ENCODE data around the gene PPM1H. TPM values are rescaled to one million over a fixed set of nuclear protein-coding genes. Genes with fewer than 3 reads are reported as not detected.

PPM1H gene
- 0.23 and 1.3 TPM in 2 replicates for total RNA-seq (2013; cell fraction: nucleolus; rRNA removed)
- total RNA-seq (2014; rRNA removed) (0.51 and 0.54 TPM in 2 replicates), total RNA-seq (2014; rRNA removed; fragmentation: Illumina TruSeq; extraction: Trizol) (0.37 and 0.67 TPM in 2 replicates), total RNA-seq (2021) (0.45 and 0.56 TPM in 2 replicates), polyA plus RNA-seq (2011; rRNA removed) (0.14 and 0.23 TPM in 2 replicates), polyA plus RNA-seq (2014; fragmentation: Illumina TruSeq; extraction: Trizol) (0.50 and 0.74 TPM in 2 replicates), polyA plus RNA-seq (2014; fragmentation: Nextera tagmentation; extraction: Ambion mirVana) (under 1 TPM; 0.11 to 0.27 TPM), polyA plus RNA-seq (2014; rRNA removed) (0.42 and 0.49 TPM in 2 replicates), polyA plus RNA-seq (2016; fragmentation: Nextera tagmentation; extraction: Ambion mirVana) (under 1 TPM; 0.19 to 0.83 TPM), polyA minus RNA-seq (2011; rRNA and poly(A)+ RNA removed) (0.22 and 0.26 TPM in 2 replicates), Bru-seq, nascent RNA (percentile 22 among the genes with signal in this experiment), BruChase-seq, experiment 1, labeled RNA remaining after a 6-hour chase (percentile 18 among the genes with signal in this experiment), BruChase-seq, experiment 2, labeled RNA remaining after a 2-hour chase (percentile 18 among the genes with signal in this experiment)
- polyA plus RNA-seq (2011; ENCODE audit: low read depth), result 0.22 TPM
- 0.12 and 0.15 TPM in 2 replicates for polyA plus RNA-seq (2011; cell fraction: cytosol; rRNA removed)
- polyA plus RNA-seq (2011; cell fraction: nucleus; rRNA removed), result 0.13 and 0.16 TPM in 2 replicates
- polyA plus RNA-seq (2012), result 0.27 and 0.39 TPM in 2 replicates
- polyA minus RNA-seq (2011; cell fraction: cytosol; rRNA and poly(A)+ RNA removed), result not detected in 2 replicates
- polyA minus RNA-seq (2011; cell fraction: nucleus; rRNA and poly(A)+ RNA removed), result 0.10 and 0.12 TPM in 2 replicates
- long read RNA-seq, experiment 1, result 0 reads
- long read RNA-seq, experiment 2, result 0 reads

GRCh38 chr12:62934799-62935674 is at the start of gene PPM1H:
Gene PPM1H, minus strand, starts transcription at chr12:62935150. Its CDS starts 414 bp downstream, at chr12:62934736.
- ATAC-seq (peak; percentile 82), FAIRE-seq (no peak), DNase-seq (ENCODE audit: low read depth, low spot score) (no peak)
- H3K9ac ChIP-seq (ENCODE audit: control insufficient read depth, insufficient read depth, low read length), result peak within 1 kb of the TSS; percentile 27; the same call in 1 of the 2 replicates
- peak within 1 kb of the TSS; percentile 93 for H3K4me2 ChIP-seq (ENCODE audit: control insufficient read depth, insufficient read depth)
- no peaks in the 10 kb centered on the region for H3K9me3 ChIP-seq (replicated peaks; ENCODE audit: control insufficient read depth, insufficient read depth, low read length)
- ChIA-PET SMC1A (ENCODE audit: uncharacterized antibody, unreplicated experiment) (no interaction called here), POLR2A (interaction anchor here (0.6 kb wide), 1 partner anchor 67 kb away, joined by 3 read pairs; no protein-coding TSS in a partner anchor), CTCF (no interaction called here), RAD21 (ENCODE audit: unreplicated experiment) (no interaction called here)
- no TSS peak for BruUV-seq (replicated peaks)
- 3% methylated on average over 57 of the region's 69 CpGs for WGBS (ENCODE audit: insufficient coverage, insufficient replicate concordance, low lambda C conversion rate, missing lambda C conversion rate)
- no peak within 1 kb of the TSS for H3K27ac ChIP-seq (ENCODE audit: control insufficient read depth, insufficient read depth)
- intact Hi-C loops (cut with micrococcal nuclease; ENCODE audit: unreplicated experiment) (no loop called here), in situ Hi-C loops (cut with MboI) (no loop called here)
- no peaks in the 10 kb centered on the region for H3K36me3 ChIP-seq (ENCODE audit: control insufficient read depth in 2 of 2, insufficient read depth in 2 of 2, low read length in 1 of 2)
- H2AFZ ChIP-seq (ENCODE audit: control insufficient read depth, low read depth, low read length), result peak within 1 kb of the TSS; percentile 65
- H3K79me2 ChIP-seq (ENCODE audit: control insufficient read depth, insufficient read depth, low read length), result no peaks in the 10 kb centered on the region
- H3K4me1 ChIP-seq (ENCODE audit: control insufficient read depth, insufficient read depth, low read length), result peaks cover 6% of the 10 kb centered on the region
- peaks cover 7 to 24% of the 10 kb centered on the region in 2 experiments for H3K27me3 ChIP-seq (replicated peaks in 1 of 2; ENCODE audit: control insufficient read depth in 2 of 2, insufficient read depth in 2 of 2, low read length in 1 of 2)
- peak within 1 kb of the TSS; percentile 63 for H3K4me3 ChIP-seq
- no peaks in the 10 kb centered on the region for H4K20me1 ChIP-seq (ENCODE audit: control insufficient read depth, insufficient read depth)
- TF ChIP-seq CTCF (IDR thresholded peaks at IDR 0.05 in 2 of 3, conservative IDR thresholded peaks at IDR 0.05 in 1 of 3; ENCODE audit: control insufficient read depth in 2 of 3, extremely low read depth in 1 of 3, insufficient read depth in 1 of 3, low read depth in 3 of 3, low read length in 3 of 3) (peak in 2 of 3 experiments; percentile 23 to 35; a peak in 3 of 6 replicates), JUND (IDR thresholded peaks at IDR 0.05; ENCODE audit: low read depth, low read length) (no peak), ZNF384 (IDR thresholded peaks at IDR 0.05; ENCODE audit: borderline replicate concordance, low read depth, low read length) (no peak), BHLHE40 (IDR thresholded peaks at IDR 0.05; ENCODE audit: borderline replicate concordance in 1 of 2, low read depth in 2 of 2, low read length in 1 of 2) (peak in 1 of 2 experiments; percentile 51; a peak in 1 of 4 replicates), LARP7 (IDR thresholded peaks at IDR 0.05) (peak; percentile 41; the same call in 1 of the 2 replicates), TCF7 (IDR thresholded peaks at IDR 0.05; ENCODE audit: borderline replicate concordance) (no peak), SIX5 (IDR thresholded peaks at IDR 0.05; ENCODE audit: low read depth, low read length, severe bottlenecking) (no peak), HDGF (IDR thresholded peaks at IDR 0.05) (no peak), MEF2B (IDR thresholded peaks at IDR 0.05; ENCODE audit: partially characterized antibody, poor library complexity, severe bottlenecking) (no peak), RBBP5 (conservative IDR thresholded peaks at IDR 0.05) (no peak), MYB (IDR thresholded peaks at IDR 0.05; ENCODE audit: borderline replicate concordance, low read depth, low read length) (no peak), EP300 (IDR thresholded peaks at IDR 0.05; ENCODE audit: borderline replicate concordance in 1 of 2, control insufficient read depth in 1 of 2, low read depth in 2 of 2, low read length in 2 of 2) (no peak), RFX5 (IDR thresholded peaks at IDR 0.05; ENCODE audit: low read depth, low read length) (no peak), CEBPB (IDR thresholded peaks at IDR 0.05; ENCODE audit: borderline replicate concordance in 1 of 2, low read depth in 2 of 2, low read length in 2 of 2) (no peak), USF2 (IDR thresholded peaks at IDR 0.05; ENCODE audit: borderline replicate concordance, low read depth, low read length) (no peak), MTA2 (IDR thresholded peaks at IDR 0.05; ENCODE audit: low read depth) (no peak)

Measured in GM12878 (cell line).